Panc1 (cell line): ENCODE results near the gene SMIM10L1.

Experiments
- POLR2AphosphoS5 ChIP-seq: IDR thresholded peaks from 2 replicates; pipeline ENCODE4 v1.6.1; 2012; ENCODE audit warnings: mild to moderate bottlenecking, low read depth, low read length, moderate library complexity
- SIN3A ChIP-seq: IDR thresholded peaks from 2 replicates; pipeline ENCODE4 v1.6.1; 2012; ENCODE audit warnings: low read depth, mild to moderate bottlenecking, low read length, moderate library complexity, borderline replicate concordance; ENCODE audit not compliant: insufficient read depth
- TF ChIP-seq, protein P1 (sequence below): fragments of 450-650 bp; IDR thresholded peaks from 2 replicates; pipeline ENCODE4 v1.5.1; 2017; ENCODE audit warnings: mild to moderate bottlenecking
- TF ChIP-seq, protein P2 (sequence below), 2 experiments: IDR thresholded peaks; 2 replicates each; pipeline ENCODE4 v1.6.1; 2011 to 2012; ENCODE audit warnings: low read depth in 2 of 2, control low read depth in 1 of 2, low read length in 1 of 2, mild to moderate bottlenecking in 1 of 2, moderate library complexity in 1 of 2; ENCODE audit not compliant: insufficient read depth in 1 of 2

DNA sequence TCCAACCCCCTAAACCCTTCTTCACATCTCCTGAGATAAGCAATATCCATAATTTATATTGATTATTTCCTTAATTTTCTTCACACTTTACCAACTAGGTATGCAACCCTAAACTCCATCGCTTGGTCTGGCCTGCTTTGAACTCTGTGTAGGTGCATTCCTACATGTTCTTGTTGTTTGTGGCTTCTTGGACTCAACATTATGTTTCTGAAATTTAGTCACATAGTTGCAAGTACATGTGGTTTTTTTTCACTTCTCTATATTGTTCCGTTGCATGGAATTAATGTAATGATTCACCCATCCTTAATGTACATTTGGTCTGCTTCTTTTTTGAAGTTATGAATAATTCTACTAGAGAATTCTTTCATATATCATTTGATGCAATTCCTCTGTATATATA lies 34.9 kb upstream of the SMIM10L1 start:
- TF ChIP-seq POLR2AphosphoS5 (no peak), SIN3A (no peak)
- TF ChIP-seq, protein P1, sequence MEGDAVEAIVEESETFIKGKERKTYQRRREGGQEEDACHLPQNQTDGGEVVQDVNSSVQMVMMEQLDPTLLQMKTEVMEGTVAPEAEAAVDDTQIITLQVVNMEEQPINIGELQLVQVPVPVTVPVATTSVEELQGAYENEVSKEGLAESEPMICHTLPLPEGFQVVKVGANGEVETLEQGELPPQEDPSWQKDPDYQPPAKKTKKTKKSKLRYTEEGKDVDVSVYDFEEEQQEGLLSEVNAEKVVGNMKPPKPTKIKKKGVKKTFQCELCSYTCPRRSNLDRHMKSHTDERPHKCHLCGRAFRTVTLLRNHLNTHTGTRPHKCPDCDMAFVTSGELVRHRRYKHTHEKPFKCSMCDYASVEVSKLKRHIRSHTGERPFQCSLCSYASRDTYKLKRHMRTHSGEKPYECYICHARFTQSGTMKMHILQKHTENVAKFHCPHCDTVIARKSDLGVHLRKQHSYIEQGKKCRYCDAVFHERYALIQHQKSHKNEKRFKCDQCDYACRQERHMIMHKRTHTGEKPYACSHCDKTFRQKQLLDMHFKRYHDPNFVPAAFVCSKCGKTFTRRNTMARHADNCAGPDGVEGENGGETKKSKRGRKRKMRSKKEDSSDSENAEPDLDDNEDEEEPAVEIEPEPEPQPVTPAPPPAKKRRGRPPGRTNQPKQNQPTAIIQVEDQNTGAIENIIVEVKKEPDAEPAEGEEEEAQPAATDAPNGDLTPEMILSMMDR: no peak
- TF ChIP-seq, protein P2, sequence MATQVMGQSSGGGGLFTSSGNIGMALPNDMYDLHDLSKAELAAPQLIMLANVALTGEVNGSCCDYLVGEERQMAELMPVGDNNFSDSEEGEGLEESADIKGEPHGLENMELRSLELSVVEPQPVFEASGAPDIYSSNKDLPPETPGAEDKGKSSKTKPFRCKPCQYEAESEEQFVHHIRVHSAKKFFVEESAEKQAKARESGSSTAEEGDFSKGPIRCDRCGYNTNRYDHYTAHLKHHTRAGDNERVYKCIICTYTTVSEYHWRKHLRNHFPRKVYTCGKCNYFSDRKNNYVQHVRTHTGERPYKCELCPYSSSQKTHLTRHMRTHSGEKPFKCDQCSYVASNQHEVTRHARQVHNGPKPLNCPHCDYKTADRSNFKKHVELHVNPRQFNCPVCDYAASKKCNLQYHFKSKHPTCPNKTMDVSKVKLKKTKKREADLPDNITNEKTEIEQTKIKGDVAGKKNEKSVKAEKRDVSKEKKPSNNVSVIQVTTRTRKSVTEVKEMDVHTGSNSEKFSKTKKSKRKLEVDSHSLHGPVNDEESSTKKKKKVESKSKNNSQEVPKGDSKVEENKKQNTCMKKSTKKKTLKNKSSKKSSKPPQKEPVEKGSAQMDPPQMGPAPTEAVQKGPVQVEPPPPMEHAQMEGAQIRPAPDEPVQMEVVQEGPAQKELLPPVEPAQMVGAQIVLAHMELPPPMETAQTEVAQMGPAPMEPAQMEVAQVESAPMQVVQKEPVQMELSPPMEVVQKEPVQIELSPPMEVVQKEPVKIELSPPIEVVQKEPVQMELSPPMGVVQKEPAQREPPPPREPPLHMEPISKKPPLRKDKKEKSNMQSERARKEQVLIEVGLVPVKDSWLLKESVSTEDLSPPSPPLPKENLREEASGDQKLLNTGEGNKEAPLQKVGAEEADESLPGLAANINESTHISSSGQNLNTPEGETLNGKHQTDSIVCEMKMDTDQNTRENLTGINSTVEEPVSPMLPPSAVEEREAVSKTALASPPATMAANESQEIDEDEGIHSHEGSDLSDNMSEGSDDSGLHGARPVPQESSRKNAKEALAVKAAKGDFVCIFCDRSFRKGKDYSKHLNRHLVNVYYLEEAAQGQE (IDR thresholded peaks at IDR 0.05; ENCODE audit: insufficient read depth in 1 of 2, low read depth in 2 of 2, low read length in 1 of 2): no peak
